ENCODE data around the gene CDH12. TPM values are rescaled to one million over a fixed set of nuclear protein-coding genes. Genes with fewer than 3 reads are reported as not detected.

The CDH12 gene
- total and polyA plus RNA-seq, 10 of the 15 experiments (the other 5 are each of a cell fraction or from before 2014, with no cell fraction given) = 0.03 to 0.16 TPM; not detected in 8

- intact Hi-C loops (cut with micrococcal nuclease; ENCODE audit: unreplicated experiment) = no loop called here
- H3K4me1 ChIP-seq (ENCODE audit: control insufficient read depth, insufficient read depth, low read length) = no peaks in the 10 kb centered on the region
- H3K36me3 ChIP-seq (ENCODE audit: control insufficient read depth in 2 of 2, insufficient read depth in 2 of 2, low read length in 1 of 2) = no peaks in the 10 kb centered on the region
- ChIA-PET CTCF (no interaction called here), POLR2A (no interaction called here), RAD21 (ENCODE audit: unreplicated experiment) (no interaction called here), SMC1A (ENCODE audit: uncharacterized antibody, unreplicated experiment) (no interaction called here)
- no peaks in the 10 kb centered on the region for H3K27me3 ChIP-seq (replicated peaks in 1 of 2; ENCODE audit: control insufficient read depth in 2 of 2, insufficient read depth in 2 of 2, low read length in 1 of 2)
- no peak overlapping the region for H3K4me3 ChIP-seq
- no peaks in the 10 kb centered on the region for H3K9me3 ChIP-seq (replicated peaks; ENCODE audit: control insufficient read depth, insufficient read depth, low read length)
- no peak for FAIRE-seq
- H3K4me2 ChIP-seq (ENCODE audit: control insufficient read depth, insufficient read depth) = no peak overlapping the region
- H3K79me2 ChIP-seq (ENCODE audit: control insufficient read depth, insufficient read depth, low read length) = no peaks in the 10 kb centered on the region
- 61% methylated on average over 17 of the region's 17 CpGs for WGBS (ENCODE audit: insufficient coverage, insufficient replicate concordance, low lambda C conversion rate, missing lambda C conversion rate)
- no peak overlapping the region for H3K27ac ChIP-seq (ENCODE audit: control insufficient read depth, insufficient read depth)
- ATAC-seq = no peak
- in situ Hi-C loops (cut with MboI) = no loop called here
- no peak overlapping the region for H2AFZ ChIP-seq (ENCODE audit: control insufficient read depth, low read depth, low read length)
- TF ChIP-seq RFX5 (IDR thresholded peaks at IDR 0.05; ENCODE audit: low read depth, low read length) (no peak), EGR1 (IDR thresholded peaks at IDR 0.05; ENCODE audit: borderline replicate concordance in 1 of 2, low read depth in 2 of 2, low read length in 2 of 2) (no peak), NFIC (IDR thresholded peaks at IDR 0.05; ENCODE audit: low read depth, low read length) (no peak), PAX8 (IDR thresholded peaks at IDR 0.05) (no peak), FOXK2 (IDR thresholded peaks at IDR 0.05) (no peak), MTA2 (IDR thresholded peaks at IDR 0.05; ENCODE audit: low read depth) (no peak), KAT2A (conservative IDR thresholded peaks at IDR 0.05; ENCODE audit: control insufficient read depth, low read depth, low read length) (no peak), SUPT20H (IDR thresholded peaks at IDR 0.05; ENCODE audit: borderline replicate concordance, control insufficient read depth, low read depth, low read length) (no peak), TBL1XR1 (IDR thresholded peaks at IDR 0.05; ENCODE audit: low read depth, low read length) (no peak)
- no peaks in the 10 kb centered on the region for H4K20me1 ChIP-seq (ENCODE audit: control insufficient read depth, insufficient read depth)
- BruUV-seq (replicated peaks) = no TSS peak
- H3K9ac ChIP-seq (ENCODE audit: control insufficient read depth, insufficient read depth, low read length) = no peak overlapping the region
- DNase-seq (ENCODE audit: low read depth, low spot score) = no peak
Measured at GRCh38 chr5:22900801-22901310, 47.7 kb upstream of the CDH12 start.

GRCh38 chr5:22899341-22899740 is 46.2 kb upstream of the CDH12 start:
- H3K4me3 ChIP-seq = no peak overlapping the region
- intact Hi-C loops (cut with micrococcal nuclease; ENCODE audit: unreplicated experiment) = no loop called here
- no peak for FAIRE-seq
- H3K27me3 ChIP-seq (replicated peaks in 1 of 2; ENCODE audit: control insufficient read depth in 2 of 2, insufficient read depth in 2 of 2, low read length in 1 of 2) = no peaks in the 10 kb centered on the region
- no peaks in the 10 kb centered on the region for H4K20me1 ChIP-seq (ENCODE audit: control insufficient read depth, insufficient read depth)
- in situ Hi-C loops (cut with MboI) = no loop called here
- no peak overlapping the region for H2AFZ ChIP-seq (ENCODE audit: control insufficient read depth, low read depth, low read length)
- no peak overlapping the region for H3K4me2 ChIP-seq (ENCODE audit: control insufficient read depth, insufficient read depth)
- TF ChIP-seq YBX1 (IDR thresholded peaks at IDR 0.05) (no peak), IKZF2 (IDR thresholded peaks at IDR 0.05) (no peak), HSF1 (IDR thresholded peaks at IDR 0.05; ENCODE audit: low read depth, low read length) (no peak), DPF2 (IDR thresholded peaks at IDR 0.05) (no peak), E2F8 (IDR thresholded peaks at IDR 0.05; ENCODE audit: low read depth, partially characterized antibody) (no peak), STAT1 (conservative IDR thresholded peaks at IDR 0.05) (no peak), SUZ12 (IDR thresholded peaks at IDR 0.05; ENCODE audit: unreplicated experiment) (no peak)
- ChIA-PET POLR2A (no interaction called here), RAD21 (ENCODE audit: unreplicated experiment) (no interaction called here), SMC1A (ENCODE audit: uncharacterized antibody, unreplicated experiment) (interaction anchor here (2.2 kb wide), 1 partner anchor 14 kb away, joined by 4 read pairs; no protein-coding TSS in a partner anchor), CTCF (interaction anchor here (1.9 kb wide), 1 partner anchor 310 kb away, joined by 4 read pairs; no protein-coding TSS in a partner anchor)
- H3K79me2 ChIP-seq (ENCODE audit: control insufficient read depth, insufficient read depth, low read length) = no peaks in the 10 kb centered on the region
- 33% methylated on average over 8 of the region's 8 CpGs for WGBS (ENCODE audit: insufficient coverage, insufficient replicate concordance, low lambda C conversion rate, missing lambda C conversion rate)
- no peak for DNase-seq (ENCODE audit: low read depth, low spot score)
- no peak overlapping the region for H3K27ac ChIP-seq (ENCODE audit: control insufficient read depth, insufficient read depth)
- BruUV-seq (replicated peaks) = no TSS peak
- ATAC-seq = no peak
- H3K4me1 ChIP-seq (ENCODE audit: control insufficient read depth, insufficient read depth, low read length) = no peaks in the 10 kb centered on the region
- no peak overlapping the region for H3K9ac ChIP-seq (ENCODE audit: control insufficient read depth, insufficient read depth, low read length)
- no peaks in the 10 kb centered on the region for H3K9me3 ChIP-seq (replicated peaks; ENCODE audit: control insufficient read depth, insufficient read depth, low read length)
- no peaks in the 10 kb centered on the region for H3K36me3 ChIP-seq (ENCODE audit: control insufficient read depth in 2 of 2, insufficient read depth in 2 of 2, low read length in 1 of 2)

Measured in GM12878 (cell line).